ENCODE measurements around the gene TADA3. TPM values are rescaled to one million over a fixed set of nuclear protein-coding genes. Genes with fewer than 3 reads are reported as not detected.

Gene TADA3
- total RNA-seq: 10 to 100 TPM; 80.7 to 96.4 TPM

GRCh38 chr3:9792405-9793160 is at the start of gene TADA3, which contains the start of gene ARPC4:
TSS of gene TADA3 (minus strand) at chr3:9792473. CDS start at chr3:9791466, 1,007 bp downstream.
TSS of gene ARPC4 (plus strand) at chr3:9793082. CDS start at chr3:9793122, 40 bp downstream.
- intact Hi-C loops (cut with DNase I, micrococcal nuclease): loop anchor here (1.0 to 5.0 kb wide), 21 partner anchors 14 to 1850 kb away; partner anchors contain the start of genes BRPF1 (in 2 of the 2), JAGN1 (in 2 of the 2), MTMR14 (in 2 of the 2) and SETD5 (in 2 of the 2)
- DNase-seq (peak; percentile 95), ATAC-seq (peak; percentile 79)
- peaks cover 67% of the 10 kb centered on the region for H3K36me3 Mint-ChIP-seq (ENCODE audit: low read depth)
- H3K27ac Mint-ChIP-seq: peak within 1 kb of the TSS; percentile 100
- no peaks in the 10 kb centered on the region for H3K9me3 Mint-ChIP-seq (ENCODE audit: low read depth)
- no peaks in the 10 kb centered on the region for H3K27me3 Mint-ChIP-seq
- H3K4me3 Mint-ChIP-seq: peak within 1 kb of the TSS; percentile 99
- POLR2A ChIA-PET: interaction anchor here (0.6 to 1.5 kb wide), 11 partner anchors 10 to 430 kb away, joined by 3 to 13 read pairs (median 5); partner anchors contain the start of genes CAMK1, EMC3, OGG1 and THUMPD3
- CTCF ChIA-PET: interaction anchor here (0.6 to 2.0 kb wide), 11 partner anchors 11 to 439 kb away, joined by 3 to 11 read pairs (median 5); partner anchors contain the start of gene BRPF1
- H3K4me1 Mint-ChIP-seq: peaks cover 73% of the 10 kb centered on the region

- no peak for DNase-seq
- no peak for ATAC-seq
- POLR2A ChIA-PET: interaction anchor here (0.6 to 0.7 kb wide), 2 partner anchors 98 to 211 kb away, joined by 3 to 4 read pairs; no protein-coding TSS in a partner anchor
- peaks cover 27% of the 10 kb centered on the region for H3K4me1 Mint-ChIP-seq
- H3K27ac Mint-ChIP-seq: no peak overlapping the region
- no peak overlapping the region for H3K4me3 Mint-ChIP-seq
- H3K9me3 Mint-ChIP-seq (ENCODE audit: low read depth): no peaks in the 10 kb centered on the region
- peaks cover 40% of the 10 kb centered on the region for H3K36me3 Mint-ChIP-seq (ENCODE audit: low read depth)
- intact Hi-C loops (cut with DNase I, micrococcal nuclease): loop anchor here (5.0 kb wide), 3 partner anchors 51 to 444 kb away; partner anchors contain the start of genes CRELD1 (in 1 of the 2), JAGN1 (in 1 of the 2) and SETD5 (in 1 of the 2)
- CTCF ChIA-PET: interaction anchor here (0.6 to 0.7 kb wide), 2 partner anchors 76 to 110 kb away, joined by 3 read pairs; partner anchors contain the start of gene IL17RC
- no peaks in the 10 kb centered on the region for H3K27me3 Mint-ChIP-seq
Measured at GRCh38 chr3:9841015-9841414, 48.7 kb upstream of the TADA3 start.

GRCh38 chr3:9838856-9839255 is 46.6 kb upstream of the TADA3 start:
- H3K4me1 Mint-ChIP-seq: peaks cover 14% of the 10 kb centered on the region
- no peak overlapping the region for H3K4me3 Mint-ChIP-seq
- no peak overlapping the region for H3K27ac Mint-ChIP-seq
- no peak for DNase-seq
- no peak for ATAC-seq
- intact Hi-C loops (cut with DNase I, micrococcal nuclease): no loop called here
- ChIA-PET POLR2A (interaction anchor here (0.6 kb wide), 2 partner anchors 22 to 40 kb away, joined by 4 to 5 read pairs; no protein-coding TSS in a partner anchor), CTCF (no interaction called here)
- no peaks in the 10 kb centered on the region for H3K27me3 Mint-ChIP-seq
- peaks cover 56% of the 10 kb centered on the region for H3K36me3 Mint-ChIP-seq (ENCODE audit: low read depth)
- H3K9me3 Mint-ChIP-seq (ENCODE audit: low read depth): no peaks in the 10 kb centered on the region

- ATAC-seq (no peak), DNase-seq (no peak)
- ChIA-PET POLR2A (no interaction called here), CTCF (interaction anchor here (0.5 kb wide), 1 partner anchor 114 kb away, joined by 3 read pairs; the partner anchor contains the start of gene PRRT3)
- Mint-ChIP-seq H3K9me3 (ENCODE audit: low read depth) (no peaks in the 10 kb centered on the region), H3K27me3 (no peaks in the 10 kb centered on the region), H3K4me1 (peaks cover 13% of the 10 kb centered on the region), H3K4me3 (no peak overlapping the region), H3K36me3 (ENCODE audit: low read depth) (peaks cover 56% of the 10 kb centered on the region), H3K27ac (no peak overlapping the region)
- intact Hi-C loops (cut with DNase I, micrococcal nuclease): no loop called here
Measured at GRCh38 chr3:9837701-9838582, 45.7 kb upstream of the TADA3 start.

GRCh38 chr3:9834520-9835380 is 42.5 kb upstream of the TADA3 start:
- Mint-ChIP-seq H3K9me3 (ENCODE audit: low read depth) (no peaks in the 10 kb centered on the region), H3K27ac (no peak overlapping the region), H3K36me3 (ENCODE audit: low read depth) (peaks cover 38% of the 10 kb centered on the region), H3K27me3 (no peaks in the 10 kb centered on the region), H3K4me1 (peaks cover 8% of the 10 kb centered on the region), H3K4me3 (no peak overlapping the region)
- ChIA-PET CTCF (no interaction called here), POLR2A (no interaction called here)
- DNase-seq: no peak
- intact Hi-C loops (cut with DNase I, micrococcal nuclease): no loop called here
- ATAC-seq: no peak

- H3K27me3 Mint-ChIP-seq: no peaks in the 10 kb centered on the region
- no peak overlapping the region for H3K4me3 Mint-ChIP-seq
- no peak for DNase-seq
- H3K9me3 Mint-ChIP-seq (ENCODE audit: low read depth): no peaks in the 10 kb centered on the region
- intact Hi-C loops (cut with DNase I, micrococcal nuclease): no loop called here
- ChIA-PET POLR2A (no interaction called here), CTCF (interaction anchor here (0.6 kb wide), 2 partner anchors 150 to 379 kb away, joined by 3 to 4 read pairs; no protein-coding TSS in a partner anchor)
- no peak overlapping the region for H3K27ac Mint-ChIP-seq
- ATAC-seq: no peak
- peaks cover 35% of the 10 kb centered on the region for H3K36me3 Mint-ChIP-seq (ENCODE audit: low read depth)
- peaks cover 7% of the 10 kb centered on the region for H3K4me1 Mint-ChIP-seq
Measured at GRCh38 chr3:9833078-9833477, 40.8 kb upstream of the TADA3 start.

GRCh38 chr3:9831253-9831652 is 39.0 kb upstream of the TADA3 start:
- ChIA-PET CTCF (interaction anchor here (1.1 kb wide), 1 partner anchor 99 kb away, joined by 3 read pairs; no protein-coding TSS in a partner anchor), POLR2A (no interaction called here)
- Mint-ChIP-seq H3K9me3 (ENCODE audit: low read depth) (no peaks in the 10 kb centered on the region), H3K27ac (no peak overlapping the region), H3K4me3 (no peak overlapping the region), H3K4me1 (peaks cover 7% of the 10 kb centered on the region), H3K36me3 (ENCODE audit: low read depth) (peaks cover 37% of the 10 kb centered on the region), H3K27me3 (no peaks in the 10 kb centered on the region)
- intact Hi-C loops (cut with DNase I, micrococcal nuclease): no loop called here
- DNase-seq: no peak
- ATAC-seq: no peak

- Mint-ChIP-seq H3K9me3 (ENCODE audit: low read depth) (no peaks in the 10 kb centered on the region), H3K4me3 (no peak overlapping the region), H3K27ac (no peak overlapping the region), H3K36me3 (ENCODE audit: low read depth) (peaks cover 19% of the 10 kb centered on the region), H3K27me3 (no peaks in the 10 kb centered on the region), H3K4me1 (peaks cover 7% of the 10 kb centered on the region)
- POLR2A ChIA-PET: interaction anchor here (0.6 to 0.7 kb wide), 2 partner anchors 123 to 159 kb away, joined by 3 to 4 read pairs; no protein-coding TSS in a partner anchor
- intact Hi-C loops (cut with DNase I, micrococcal nuclease): no loop called here
- no peak for DNase-seq
- CTCF ChIA-PET: interaction anchor here (1.0 to 1.1 kb wide), 2 partner anchors 14 to 46 kb away, joined by 3 read pairs; no protein-coding TSS in a partner anchor
- no peak for ATAC-seq
Measured at GRCh38 chr3:9828801-9829755, 36.8 kb upstream of the TADA3 start.

GRCh38 chr3:9826815-9827573 is 34.7 kb upstream of the TADA3 start:
- ATAC-seq (peak; percentile 84), DNase-seq (peak; percentile 50)
- CTCF ChIA-PET: interaction anchor here (0.7 to 1.7 kb wide), 10 partner anchors 11 to 703 kb away, joined by 3 to 5 read pairs (median 4); no protein-coding TSS in a partner anchor
- H3K4me1 Mint-ChIP-seq: peaks cover 7% of the 10 kb centered on the region
- no peak overlapping the region for H3K4me3 Mint-ChIP-seq
- POLR2A ChIA-PET: no interaction called here
- no peaks in the 10 kb centered on the region for H3K27me3 Mint-ChIP-seq
- H3K36me3 Mint-ChIP-seq (ENCODE audit: low read depth): peaks cover 18% of the 10 kb centered on the region
- intact Hi-C loops (cut with DNase I, micrococcal nuclease): no loop called here
- H3K9me3 Mint-ChIP-seq (ENCODE audit: low read depth): no peaks in the 10 kb centered on the region
- no peak overlapping the region for H3K27ac Mint-ChIP-seq
